ENCODE data around the gene COA5.

COA5 gene

DNA sequence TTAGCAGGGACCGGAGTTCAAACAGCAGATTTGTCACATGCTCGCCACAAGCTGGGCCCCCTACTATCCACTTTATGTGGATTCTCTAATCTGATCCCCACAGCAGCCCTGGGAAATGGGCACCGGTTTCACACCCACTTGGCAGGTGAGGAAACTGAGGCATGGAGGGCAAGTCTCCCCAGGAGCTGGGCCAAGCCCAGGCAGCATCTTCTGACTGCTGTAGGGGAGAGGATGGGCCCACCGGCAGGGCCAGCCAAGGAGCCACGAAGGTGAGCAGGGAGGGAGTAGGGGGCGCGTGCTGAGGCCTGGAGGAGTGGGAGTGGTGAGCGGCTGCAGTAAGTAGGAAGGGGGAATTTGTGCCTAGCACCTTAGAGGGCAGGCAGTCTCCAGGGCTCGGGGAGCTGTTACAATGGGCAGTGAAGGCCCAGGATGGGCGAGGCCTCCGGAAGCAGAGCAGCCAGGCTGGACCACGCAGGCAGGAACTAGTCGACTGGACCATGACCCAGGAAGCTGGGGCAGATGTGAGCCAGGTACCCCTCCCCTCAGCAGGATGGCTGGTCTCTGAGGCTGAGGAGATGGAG, 37.1 kb downstream of the COA5 start:
- no peak for DNase-seq

DNA sequence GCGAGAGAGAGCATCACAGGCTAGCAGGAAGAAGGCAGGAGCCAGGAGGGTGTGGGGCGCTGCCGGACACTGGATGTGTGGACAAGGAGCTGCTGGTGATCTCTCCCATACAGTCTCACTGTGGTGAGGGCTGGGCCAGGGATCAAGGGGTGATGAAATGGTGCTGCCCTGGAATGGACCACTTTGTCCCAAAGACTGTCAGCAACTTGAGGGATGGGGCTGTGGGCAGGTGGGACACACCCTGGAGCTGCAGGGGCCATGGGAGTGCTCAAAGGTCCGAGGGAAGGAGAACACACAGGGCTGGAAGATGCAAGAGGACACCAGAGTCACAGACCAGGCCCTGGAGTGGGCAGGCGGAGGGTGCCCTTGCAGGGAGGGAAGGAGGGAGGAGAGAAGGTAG, 38.0 kb downstream of the COA5 start:
- no peak for DNase-seq

DNA sequence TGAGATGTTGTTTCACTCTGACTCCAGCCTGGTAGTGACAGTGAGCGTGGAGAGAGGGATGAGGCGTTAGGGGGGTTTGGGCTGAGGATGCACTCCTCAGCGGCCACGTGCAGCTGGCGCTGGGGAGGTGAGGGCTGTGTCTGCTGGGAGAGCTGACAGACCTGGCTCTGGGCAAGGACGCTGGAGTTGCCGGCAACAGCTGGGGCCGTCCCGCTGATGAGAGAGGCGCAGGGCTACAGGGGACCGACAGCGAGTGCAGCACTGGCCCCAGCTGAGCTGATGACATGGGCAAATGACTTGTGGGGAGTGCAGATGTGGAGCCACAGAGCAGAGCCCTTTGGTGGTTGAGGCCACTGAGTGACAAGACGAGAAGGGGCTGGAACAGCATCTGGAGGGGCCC, 38.4 kb downstream of the COA5 start:
- DNase-seq: no peak

DNA sequence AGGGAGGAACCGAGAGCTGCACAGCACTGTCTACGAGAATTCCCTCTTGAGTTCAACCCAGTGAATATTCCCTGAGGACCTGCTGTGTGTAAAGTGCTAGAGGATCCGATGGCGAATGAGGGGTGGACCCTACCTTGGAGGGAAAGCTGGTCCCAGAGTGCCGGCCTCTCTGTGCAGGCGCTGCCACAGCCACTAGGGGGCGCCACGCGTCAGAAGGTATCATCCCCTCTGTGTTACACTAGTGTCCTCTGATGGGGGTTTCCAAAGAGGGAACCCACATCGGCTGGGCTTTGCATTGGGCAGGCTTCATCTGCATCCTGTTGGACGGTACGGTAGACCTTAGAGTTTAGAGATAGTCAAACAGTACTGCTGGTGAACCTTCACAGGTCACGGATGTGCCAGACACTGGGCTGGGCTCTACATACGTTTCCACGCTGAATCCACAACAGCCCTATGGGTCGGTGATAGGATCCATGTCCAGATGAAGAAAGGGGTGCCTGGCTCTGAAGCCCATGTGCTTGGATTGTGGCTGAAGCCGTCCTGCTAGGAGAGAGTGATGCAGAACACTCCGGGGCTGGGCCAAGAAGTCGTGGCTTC, 39.0 kb downstream of the COA5 start:
- DNase-seq: peak; percentile 43 to 64 (median 52)

DNA sequence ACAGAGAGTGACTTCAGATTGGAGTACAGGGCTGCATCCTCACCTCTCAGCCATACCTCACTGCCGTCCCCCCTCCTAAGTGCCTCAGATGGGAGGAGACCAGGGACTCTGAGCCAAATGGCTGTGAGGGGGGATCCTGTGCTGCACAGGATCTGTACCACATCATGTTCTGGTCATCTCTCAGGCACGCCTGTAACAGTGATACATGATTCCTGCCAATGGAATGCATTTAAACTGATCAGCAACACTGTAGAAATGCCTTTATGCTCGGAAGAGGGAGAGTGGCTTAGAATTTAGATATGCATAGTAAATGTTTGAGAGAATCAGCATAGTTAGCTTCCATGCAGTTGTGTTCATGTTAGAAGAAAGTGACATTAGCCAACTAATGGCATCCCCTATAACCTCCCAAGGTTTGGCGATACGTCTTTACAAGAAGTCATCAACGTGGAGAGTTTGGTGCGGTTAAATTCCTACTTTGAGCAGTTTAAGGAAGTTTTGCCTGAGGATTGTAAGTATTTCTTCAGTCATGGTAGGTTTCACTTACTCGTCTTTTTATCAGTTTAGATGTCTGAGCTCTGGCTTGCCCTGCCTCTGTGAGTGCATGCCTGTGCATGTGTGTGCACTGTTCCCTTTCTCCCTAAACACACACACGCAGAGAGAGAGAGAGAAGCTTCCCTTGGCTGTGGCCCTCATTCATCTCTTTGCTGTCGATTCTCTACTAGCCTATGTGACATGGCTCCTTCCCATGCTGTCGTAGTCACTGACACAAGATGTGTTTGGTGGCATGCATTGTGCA, 40.0 kb downstream of the COA5 start:
- DNase-seq: no peak

DNA sequence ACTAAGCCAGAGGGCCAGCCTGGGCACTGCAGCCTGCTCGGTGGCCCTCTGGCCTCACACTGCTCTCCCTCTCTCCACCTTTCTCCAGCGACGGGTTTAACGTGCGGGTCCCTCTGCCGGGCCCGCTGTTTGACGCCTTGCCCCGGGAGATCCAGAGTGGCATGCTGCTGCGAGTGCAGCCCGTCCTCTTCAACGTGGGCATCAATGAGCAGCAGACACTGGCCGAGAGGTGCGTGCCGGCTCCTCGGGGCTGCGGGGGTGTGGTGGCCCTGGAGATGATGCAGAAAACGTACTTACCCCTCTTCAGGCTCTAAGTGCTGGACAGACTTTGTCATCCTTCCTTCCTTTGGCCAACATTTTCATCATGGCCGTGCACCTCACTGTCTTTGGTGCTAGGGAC, 42.4 kb downstream of the COA5 start:
- DNase-seq: no peak

DNA sequence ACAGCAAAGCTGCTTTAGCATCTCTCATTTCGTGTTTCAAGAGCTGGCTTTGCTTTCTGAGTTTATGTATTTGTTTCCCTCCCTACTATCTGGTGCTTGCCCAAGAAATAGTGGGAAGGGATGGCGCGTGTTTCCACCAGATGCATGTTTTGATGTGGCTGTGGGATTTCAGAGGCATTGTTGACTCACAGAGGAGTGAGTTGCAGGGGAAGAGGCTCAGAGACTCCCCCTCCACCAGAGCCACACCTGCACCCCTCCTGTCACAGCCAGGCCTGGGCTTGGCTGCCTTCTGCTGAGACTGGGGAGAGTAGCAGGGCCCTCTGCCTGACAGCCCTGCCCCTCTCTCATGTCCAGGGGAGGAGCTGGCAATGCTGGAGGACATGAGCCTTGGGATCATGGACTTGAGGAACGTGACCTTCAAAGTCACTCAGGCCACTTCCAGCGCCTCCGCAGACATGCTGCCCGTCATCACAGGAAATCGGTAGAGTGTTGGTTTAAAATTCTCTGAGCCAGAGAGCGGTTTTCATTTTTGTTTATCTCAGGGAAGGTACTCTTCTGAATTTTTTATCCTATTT, 42.9 kb downstream of the COA5 start:
- DNase-seq: no peak

DNA sequence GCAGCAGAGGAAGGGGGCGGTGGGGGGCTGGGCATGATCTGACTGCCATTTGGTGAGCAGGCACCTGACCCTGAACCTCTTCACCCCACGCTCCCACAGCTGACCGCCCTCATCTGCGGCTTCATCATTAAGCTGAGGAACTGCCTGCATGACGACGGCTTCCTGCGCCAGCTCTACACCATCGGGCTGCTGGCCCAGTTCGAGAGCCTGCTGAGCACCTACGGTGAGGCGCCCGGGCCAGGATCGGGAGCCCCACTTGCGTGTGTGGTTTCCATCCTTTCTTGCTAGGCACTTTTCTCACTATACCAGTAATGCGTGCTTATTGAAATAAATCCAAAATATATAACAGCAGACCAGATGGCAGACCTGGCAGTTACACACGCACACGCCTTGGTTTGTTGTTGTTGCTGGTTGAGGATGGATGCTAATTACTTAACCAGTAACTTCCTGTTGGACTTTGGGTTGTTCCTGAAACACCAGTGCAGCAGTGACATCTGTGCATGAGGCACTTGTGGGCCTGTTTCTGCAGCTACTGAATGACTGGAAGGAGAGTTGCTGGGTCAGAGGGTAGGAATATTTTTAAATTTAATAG, 43.7 kb downstream of the COA5 start:
- no peak for DNase-seq

DNA sequence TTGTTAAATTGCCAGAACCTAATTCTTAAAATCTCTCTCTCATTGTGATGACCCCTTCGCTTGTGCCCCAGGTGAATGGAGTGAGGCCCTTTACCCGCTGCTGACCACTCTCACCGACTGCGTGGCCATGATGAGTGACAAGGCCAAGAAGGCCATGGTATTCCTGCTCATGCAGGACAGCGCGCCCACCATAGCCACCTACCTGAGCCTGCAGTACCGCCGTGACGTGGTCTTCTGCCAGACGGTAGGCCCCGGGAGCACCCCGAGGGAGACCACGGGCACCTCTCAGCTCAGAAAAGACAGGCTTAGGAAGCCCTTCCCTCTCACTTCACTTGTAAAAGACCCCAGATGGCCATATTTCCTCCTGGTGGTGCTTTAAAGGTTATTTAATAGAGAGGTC, 44.9 kb downstream of the COA5 start:
- no peak for DNase-seq

DNA sequence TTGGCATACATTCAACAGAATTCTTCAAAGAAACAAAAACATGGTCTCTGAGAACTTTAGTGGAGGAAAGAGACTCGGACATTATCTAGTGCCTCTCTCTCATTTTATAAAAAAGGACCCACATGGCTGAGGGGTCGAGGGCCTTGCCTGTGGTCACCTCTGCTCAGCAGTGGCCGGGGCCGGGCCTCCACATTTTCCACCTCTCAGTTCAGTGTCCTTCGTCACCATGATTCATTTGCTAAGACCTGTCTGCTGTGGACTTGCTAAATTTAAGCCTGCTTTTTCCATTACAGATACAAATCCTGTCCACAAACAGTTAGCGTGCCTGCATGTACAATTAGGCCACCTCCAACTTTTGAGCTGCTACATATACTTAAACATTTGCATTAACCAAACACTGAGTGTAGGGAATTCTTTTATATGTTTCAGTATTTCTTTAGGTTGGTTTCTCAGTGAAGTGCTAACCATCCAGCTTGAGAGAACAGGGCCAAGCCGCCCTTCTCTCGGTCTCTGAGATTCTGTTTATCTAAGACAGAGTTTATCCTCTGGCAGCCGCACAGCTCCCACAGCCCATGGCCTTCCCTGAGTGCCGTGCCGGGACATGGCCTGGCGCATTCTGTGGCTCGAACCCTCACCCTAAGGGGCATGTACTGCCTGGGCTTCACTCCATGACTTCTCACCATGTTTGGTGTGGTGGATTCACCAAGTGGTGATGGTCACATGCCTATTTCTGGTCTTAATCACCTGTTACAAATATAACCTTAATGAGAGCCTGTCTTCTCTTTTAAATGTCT, 46.2 kb downstream of the COA5 start:
- DNase-seq: no peak

DNA sequence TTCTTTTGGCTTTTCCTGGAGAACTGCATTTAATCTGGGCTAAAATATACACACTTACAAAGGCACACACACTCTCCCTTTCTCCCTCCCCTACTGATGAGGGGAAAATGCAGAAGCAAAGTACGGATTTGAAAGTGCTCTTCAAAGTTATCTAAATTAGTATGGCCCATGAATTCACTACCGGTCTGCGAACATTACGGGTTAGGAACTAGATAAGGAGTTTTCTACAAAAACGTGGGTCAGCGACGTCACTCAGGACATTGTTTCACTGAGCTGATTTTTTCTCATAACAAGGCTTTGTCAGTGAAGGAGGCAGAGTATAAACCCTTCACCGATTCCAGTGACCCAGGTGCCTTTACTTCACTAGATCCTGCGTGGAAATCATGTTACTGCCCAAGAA, 47.3 kb downstream of the COA5 start:
- no peak for DNase-seq

DNA sequence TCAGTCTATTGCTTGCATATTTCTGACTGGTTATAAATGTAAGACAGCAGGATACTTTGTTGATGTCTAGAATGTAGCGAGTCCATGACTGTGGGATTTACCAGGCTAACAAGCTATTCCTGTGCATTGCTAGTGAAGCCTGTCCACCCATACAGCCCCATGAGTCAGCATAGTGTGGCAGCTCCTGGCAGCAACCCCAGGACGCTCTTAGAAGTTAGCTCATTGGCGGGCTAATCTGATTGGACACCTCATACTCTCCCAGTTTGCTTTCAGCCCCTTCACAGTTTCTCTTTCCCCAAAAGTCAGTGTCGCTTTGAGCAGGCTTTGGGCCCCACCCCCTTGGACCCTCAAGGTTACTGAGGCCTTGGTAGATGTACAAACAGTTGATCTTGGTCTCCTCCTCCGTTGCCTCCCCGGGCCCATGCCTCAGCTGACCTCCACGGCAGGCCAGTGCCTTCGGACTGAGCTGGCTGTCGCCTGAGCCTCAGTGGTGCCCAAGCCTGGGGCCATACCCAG, 48.0 kb downstream of the COA5 start:
- DNase-seq: no peak

DNA sequence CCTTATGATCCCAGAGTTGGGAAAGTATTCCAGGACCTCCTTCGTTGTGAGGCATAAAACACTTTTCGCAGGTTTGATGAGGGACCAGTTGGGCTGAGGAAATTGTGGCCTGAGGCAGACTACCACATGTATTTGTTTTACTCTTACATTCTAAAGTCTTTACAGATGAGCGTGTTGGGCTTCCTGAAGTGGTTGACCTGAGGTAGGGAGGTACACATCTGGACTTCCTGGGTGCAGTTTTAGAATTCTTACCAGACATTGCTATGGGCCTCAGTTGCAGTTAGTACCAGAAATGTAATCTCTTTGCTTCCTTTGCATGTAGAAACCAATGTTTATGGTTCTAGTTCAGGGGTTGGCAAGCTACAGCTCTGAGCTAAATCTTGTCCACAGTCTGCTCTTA, 48.7 kb downstream of the COA5 start:
- DNase-seq: peak in 1 of 5 experiments; percentile 63

DNA sequence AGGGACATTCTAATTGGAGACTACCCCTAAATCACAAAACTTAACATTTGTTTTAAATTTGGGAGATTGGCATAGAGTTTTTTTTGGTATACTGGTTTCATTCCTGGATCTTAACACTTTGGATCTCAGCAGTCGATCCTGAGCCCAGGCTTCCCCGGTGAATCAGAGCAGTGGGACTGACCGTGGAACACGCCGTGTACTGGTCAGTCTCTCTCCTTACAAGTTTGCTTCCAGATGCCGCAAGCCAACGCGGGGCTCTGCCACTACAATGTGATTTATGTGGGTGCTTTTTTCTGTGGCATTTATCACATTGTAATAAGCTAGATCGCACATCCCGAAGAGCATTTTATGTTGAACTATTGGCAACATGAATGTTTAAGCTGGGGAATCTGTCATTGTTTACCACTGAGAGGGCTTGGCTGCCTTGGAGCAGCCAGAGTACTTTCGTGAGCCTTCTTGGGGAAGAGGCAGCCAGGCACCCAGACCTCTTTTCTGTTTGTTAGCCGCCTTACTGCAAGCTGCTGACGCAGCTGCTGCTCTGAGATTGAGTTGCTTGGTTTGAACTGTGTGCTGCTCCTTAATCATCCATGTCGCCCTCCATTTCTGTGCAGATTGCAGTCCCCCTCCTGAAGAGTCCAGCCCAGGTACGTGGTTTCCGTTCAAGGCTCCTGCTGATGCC, 49.3 kb downstream of the COA5 start:
- no peak for DNase-seq

DNA sequence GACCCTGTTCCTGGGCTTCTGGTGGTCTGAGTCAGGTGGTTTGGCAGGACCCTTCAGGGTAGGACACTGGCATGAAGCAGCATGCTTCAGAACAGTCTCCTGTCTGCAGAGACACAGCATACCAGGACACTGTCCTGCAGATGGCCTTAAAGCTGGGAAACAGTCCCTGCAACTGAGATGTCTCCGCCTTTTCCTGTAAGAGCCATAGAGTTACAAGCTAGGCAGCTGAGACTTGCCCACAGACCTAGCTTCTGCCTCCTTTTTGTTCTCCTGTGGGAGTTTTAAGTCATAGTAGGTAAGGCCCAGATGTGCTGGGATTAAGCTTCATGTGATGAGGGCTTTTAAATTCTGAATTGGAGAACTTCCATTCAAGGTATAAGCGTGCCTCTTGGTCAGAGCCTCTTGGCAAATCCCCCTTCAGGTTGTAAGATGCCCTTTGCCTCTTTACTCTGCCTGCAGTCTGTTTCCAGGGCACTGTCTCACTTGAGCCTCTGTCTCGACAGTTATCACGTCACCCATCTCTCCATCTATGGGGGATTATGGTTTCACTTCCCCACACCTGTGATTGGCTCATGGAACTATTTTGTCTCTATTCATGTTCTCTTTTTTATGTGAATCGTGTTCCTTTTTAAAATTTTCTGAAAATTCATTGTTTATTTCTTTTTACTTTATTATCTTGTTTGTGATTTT, 51.8 kb downstream of the COA5 start:
- DNase-seq: no peak

DNA sequence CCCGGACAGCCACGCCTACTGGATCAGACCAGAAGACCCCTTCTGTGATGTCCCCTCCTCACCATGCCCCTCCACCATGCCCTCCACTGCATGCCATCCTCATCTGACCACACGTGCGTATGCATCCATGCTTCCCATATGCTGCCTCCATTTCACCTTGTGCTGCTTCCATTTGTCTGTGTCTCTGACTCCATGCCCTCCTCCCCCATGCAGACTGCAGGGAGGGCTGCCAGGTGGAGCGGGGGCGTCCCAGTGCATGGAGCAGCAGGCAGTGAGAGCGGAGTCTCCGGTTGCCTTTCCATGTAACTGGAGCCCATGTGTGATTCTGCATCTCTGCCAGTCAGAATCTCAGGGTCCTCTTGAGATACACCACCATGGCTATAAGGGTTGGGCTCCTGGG, 52.6 kb downstream of the COA5 start:
- DNase-seq: no peak

DNA sequence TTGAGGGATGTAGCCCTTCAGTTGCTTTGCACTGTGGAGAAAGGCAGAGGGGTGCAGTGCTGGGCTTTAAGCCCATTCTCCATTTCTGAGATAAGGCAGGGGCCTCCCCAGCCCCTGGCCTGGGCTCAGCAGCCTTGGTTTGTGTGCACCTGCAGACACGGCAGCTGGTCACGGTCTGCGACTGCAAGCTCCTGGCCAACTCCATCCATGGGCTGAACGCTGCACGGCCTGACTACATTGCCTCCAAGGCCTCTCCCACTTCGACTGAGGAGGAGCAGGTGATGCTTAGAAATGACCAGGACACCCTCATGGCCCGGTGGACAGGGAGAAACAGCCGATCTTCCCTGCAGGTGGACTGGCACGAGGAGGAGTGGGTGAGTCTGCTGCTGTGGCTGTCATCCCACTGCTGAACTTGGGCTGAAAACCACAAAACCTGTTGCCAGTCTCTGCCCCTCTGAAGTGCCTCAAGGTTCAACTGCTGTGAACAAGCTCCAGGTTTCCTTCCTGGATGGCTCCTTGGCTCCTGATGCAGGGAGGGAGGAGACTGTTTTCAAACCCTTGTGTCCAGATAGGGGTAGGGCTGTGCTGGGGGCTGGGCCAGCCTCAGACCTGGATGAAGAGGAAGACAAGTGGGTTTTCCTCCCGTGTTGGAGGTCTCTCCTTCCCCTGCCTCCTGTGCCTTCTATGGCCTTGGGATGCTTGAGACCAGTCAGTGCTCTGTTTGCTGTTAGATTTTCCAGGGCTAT, 54.0 kb downstream of the COA5 start:
- DNase-seq: no peak

DNA sequence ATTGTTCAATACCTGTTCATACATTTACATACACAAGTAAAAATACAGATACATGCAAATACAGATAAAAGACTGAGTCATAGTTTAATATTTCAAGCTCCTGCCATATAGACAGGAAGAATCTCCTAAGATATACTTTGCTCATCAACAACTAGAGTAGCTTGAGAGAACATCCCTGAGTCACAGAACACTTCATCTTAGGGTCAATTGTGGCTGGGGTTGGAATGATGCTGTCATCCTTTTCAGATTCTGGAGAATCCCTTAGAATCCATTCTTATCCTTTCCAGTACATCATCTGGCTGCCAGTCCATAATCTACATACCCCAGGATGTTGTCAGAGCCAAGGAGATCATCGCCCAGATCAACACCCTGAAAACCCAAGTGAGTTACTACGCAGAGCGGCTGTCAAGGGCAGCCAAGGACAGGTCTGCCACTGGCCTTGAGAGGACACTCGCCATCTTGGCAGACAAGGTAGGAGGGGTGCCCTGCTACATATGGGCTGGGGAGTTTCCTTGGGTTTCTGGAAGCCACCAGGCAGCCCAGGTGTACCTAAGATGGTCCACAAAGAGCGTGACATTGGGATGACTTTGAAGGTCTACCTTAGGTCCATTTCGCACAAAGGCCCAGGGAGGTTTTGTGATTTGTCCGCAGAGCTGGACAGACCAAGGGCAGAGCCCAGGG, 55.7 kb downstream of the COA5 start:
- no peak for DNase-seq

DNA sequence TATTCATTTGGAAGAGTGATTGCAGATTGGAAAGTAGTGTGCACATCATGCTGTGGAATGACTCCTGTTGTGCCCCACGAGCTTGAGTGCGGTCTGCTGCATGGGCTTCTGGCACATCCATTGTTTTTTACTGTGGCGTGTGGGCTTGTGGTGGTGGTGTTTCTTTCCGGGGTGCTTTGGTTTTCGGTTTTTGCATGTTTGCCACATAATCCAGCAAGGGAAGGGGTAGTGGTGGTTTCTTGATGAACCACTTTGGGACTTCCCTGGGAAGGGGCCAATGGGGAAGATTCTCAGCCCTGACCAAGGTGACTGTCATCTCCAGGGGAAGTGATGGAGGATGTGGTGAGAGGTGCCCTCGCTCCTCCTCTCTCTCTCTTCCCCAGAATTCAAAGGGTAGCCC, 57.0 kb downstream of the COA5 start:
- DNase-seq: peak in 2 of 5 experiments; percentile 46 to 74

DNA sequence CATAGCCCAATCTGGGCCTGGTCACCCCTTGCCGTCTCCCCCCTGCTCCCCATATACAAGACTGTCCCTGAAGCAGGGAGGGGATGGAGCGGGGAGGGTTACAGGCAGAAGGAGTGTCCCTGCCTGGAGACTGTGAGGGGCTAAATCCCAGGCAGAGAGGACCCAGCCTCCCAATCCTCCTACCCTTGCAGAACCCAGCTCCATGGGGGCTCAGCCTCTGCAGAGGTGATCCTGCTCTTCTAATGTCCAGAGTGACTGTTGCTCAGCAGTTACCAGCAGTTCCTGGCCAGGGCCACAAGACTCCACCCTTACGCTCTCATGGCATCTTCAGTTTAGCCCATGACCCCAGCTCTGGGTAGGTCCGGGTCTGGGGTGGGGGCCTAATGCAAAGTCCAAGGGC, 58.1 kb downstream of the COA5 start:
- no peak for DNase-seq

Data from T-helper 2 cell (primary cell).